HK-2 (cell line): ENCODE results near the gene CUBN.
A peak's percentile ranks its signal among the peaks of the same experiment; 100 is the strongest.

Source experiments
- DNase-seq: peaks from one replicate; pipeline ENCODE4 v3.0.0-alpha.2; 2018; ENCODE audit not compliant: unreplicated experiment

Gene CUBN

GRCh38 chr10:17041626-17042520, 87.7 kb downstream of the CUBN start:
- DNase-seq, result no peak

GRCh38 chr10:17038627-17039026, 91.0 kb downstream of the CUBN start:
- DNase-seq, result no peak

- DNase-seq, result no peak
Observed at GRCh38 chr10:17037910-17038309, 91.7 kb downstream of the CUBN start.

- DNase-seq, result no peak
Observed at GRCh38 chr10:17035446-17035845, 94.2 kb downstream of the CUBN start.

- no peak for DNase-seq
Observed at GRCh38 chr10:17033529-17034260, 95.9 kb downstream of the CUBN start.

GRCh38 chr10:17031637-17032635, 97.7 kb downstream of the CUBN start:
- no peak for DNase-seq

GRCh38 chr10:17029581-17030271, 99.9 kb downstream of the CUBN start:
- DNase-seq, result peak; percentile 30

GRCh38 chr10:17029239-17029580, 100.4 kb downstream of the CUBN start:
- DNase-seq, result no peak

- DNase-seq, result no peak
Observed at GRCh38 chr10:17028798-17029197, 100.8 kb downstream of the CUBN start.

GRCh38 chr10:17026686-17027485, 102.7 kb downstream of the CUBN start:
- DNase-seq, result no peak

- DNase-seq, result peak; percentile 55
Observed at GRCh38 chr10:17025444-17026295, 103.9 kb downstream of the CUBN start.

- no peak for DNase-seq
Observed at GRCh38 chr10:17024461-17024860, 105.2 kb downstream of the CUBN start.

- DNase-seq, result peak; percentile 51
Observed at GRCh38 chr10:17023386-17024298, 106.0 kb downstream of the CUBN start.

- no peak for DNase-seq
Observed at GRCh38 chr10:17022896-17023295, 106.7 kb downstream of the CUBN start.

- DNase-seq, result no peak
Observed at GRCh38 chr10:17022466-17022825, 107.2 kb downstream of the CUBN start.

- no peak for DNase-seq
Observed at GRCh38 chr10:17021656-17022465, 107.8 kb downstream of the CUBN start.

- no peak for DNase-seq
Observed at GRCh38 chr10:17019696-17020095, 109.9 kb downstream of the CUBN start.
